ENCODE results near the gene BCL2.

- TF ChIP-seq CTCF (IDR thresholded peaks at IDR 0.05; ENCODE audit: low read depth, low read length) (no peak), EZH2phosphoT487 (IDR thresholded peaks at IDR 0.05; ENCODE audit: low read depth) (no peak)
Measured at GRCh38 chr18:63286926-63287325, 32.6 kb downstream of the BCL2 start.
